Panc1 (cell line): Measurements from ENCODE around the gene SLPI.

Source experiments
- CTCF ChIP-seq: fragments of 450-650 bp; IDR thresholded peaks from 2 replicates; pipeline ENCODE4 v1.5.1; 2017; ENCODE audit warnings: mild to moderate bottlenecking
- TCF7L2 ChIP-seq: IDR thresholded peaks from 2 replicates; pipeline ENCODE4 v1.6.1; 2011; ENCODE audit warnings: mild to moderate bottlenecking, low read depth, low read length, inconsistent platforms

- TF ChIP-seq CTCF (no peak), TCF7L2 (no peak)
These were observed 3.9 kb upstream of the SLPI start for GRCh38 chr20:45258259-45258658.
